NCI-H1105 treated with DMSO at 0.1 percent for 48 hours (cell line): ENCODE measurements around the gene DCAF6.
A peak's percentile ranks its signal among the peaks of the same experiment; 100 is the strongest.
"Not testable (repeated sequence)": the region's sequence is repeated elsewhere in the genome, so short reads cannot be mapped to it uniquely, and the experiment has no call there.

Experiments used
- DNase-seq: peaks from one replicate; lab custom pipeline; 2025; lab: John Stamatoyannopoulos, UW

DCAF6 gene

GRCh38 chr1:168031627-168032026, 95.1 kb downstream of the DCAF6 start:
- no peak for DNase-seq

GRCh38 chr1:168032029-168032428, 95.5 kb downstream of the DCAF6 start:
- no peak for DNase-seq

- DNase-seq: no peak
Measured at GRCh38 chr1:168035345-168035744, 98.9 kb downstream of the DCAF6 start.

DNA sequence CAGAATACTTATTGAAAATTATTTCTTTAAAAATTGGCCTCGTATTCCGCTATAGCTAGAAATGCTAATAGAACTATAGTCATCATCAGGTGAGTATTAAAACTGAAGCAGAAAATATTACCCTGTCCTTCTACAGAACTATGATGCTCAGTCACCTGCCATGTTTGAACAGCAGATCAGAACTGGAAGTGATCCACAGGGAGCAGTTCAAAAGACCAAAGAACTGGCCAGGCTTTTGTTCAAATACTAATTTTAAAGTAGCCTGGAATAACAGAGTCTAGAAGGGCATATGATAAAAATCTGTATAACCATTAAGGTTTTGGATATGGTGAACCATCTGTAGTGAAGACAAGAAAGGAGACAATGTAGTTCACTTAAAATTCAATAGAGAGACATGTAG, 105.9 kb downstream of the DCAF6 start:
- DNase-seq: no peak

GRCh38 chr1:168045311-168045710, 108.8 kb downstream of the DCAF6 start:
- DNase-seq: no peak

GRCh38 chr1:168050307-168050706, 113.8 kb downstream of the DCAF6 start:
- DNase-seq: no peak

DNA sequence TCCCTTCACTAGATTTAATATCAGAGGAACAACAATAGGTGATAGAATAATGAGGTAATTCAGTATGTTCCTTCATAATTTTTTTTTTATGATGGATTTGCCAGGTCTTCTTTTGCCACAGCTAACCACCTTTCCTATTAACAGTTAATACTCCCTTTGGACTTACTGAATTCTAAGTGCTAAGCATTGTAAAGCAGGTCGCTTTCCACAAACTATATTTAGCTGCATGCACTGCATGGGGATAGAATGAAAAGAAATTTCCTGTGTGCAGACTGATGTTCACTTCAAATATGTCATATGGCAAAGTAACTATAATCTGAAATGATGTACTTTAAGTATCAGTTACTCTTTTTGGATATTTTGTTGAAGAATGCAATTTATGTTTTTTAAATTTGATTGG, 114.4 kb downstream of the DCAF6 start:
- no peak for DNase-seq

DNA sequence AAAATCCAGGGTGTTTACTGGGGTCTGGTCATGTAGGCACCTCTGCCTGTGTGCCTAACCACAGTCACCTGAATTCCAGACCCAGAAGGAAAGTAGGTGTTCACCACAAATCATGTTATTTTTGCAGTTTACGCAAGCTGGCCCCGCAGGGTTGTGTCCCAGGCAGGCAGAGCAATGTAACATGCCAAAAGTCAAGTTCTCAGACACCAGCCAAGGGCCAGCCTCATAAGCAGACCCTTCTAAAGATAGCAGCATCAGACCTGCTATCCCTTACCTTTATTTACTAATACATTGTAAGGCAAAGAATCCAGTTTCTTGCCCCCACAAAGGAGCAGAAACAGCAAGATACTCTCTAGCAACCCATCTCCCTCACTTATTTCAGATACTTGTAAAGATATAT, 117.2 kb downstream of the DCAF6 start:
- no peak for DNase-seq

DNA sequence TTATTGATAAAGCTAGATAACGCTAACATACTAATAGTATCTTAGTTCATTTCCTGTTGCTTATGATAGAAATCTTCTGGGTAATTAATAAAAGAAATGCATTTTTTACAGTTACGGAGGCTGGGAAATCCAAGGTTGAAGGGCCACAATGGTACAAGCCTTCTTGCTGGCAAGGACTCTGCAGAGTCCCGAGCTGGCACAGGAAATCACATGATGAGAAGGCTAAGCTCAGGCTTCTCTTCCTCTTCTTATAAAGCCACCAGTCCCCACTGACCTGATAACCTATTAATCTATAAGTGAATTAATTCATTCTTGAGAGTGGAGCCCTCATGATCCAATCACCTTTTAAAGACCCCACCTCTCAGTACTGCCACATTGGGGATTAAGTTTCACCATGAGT, 117.6 kb downstream of the DCAF6 start:
- no peak for DNase-seq

DNA sequence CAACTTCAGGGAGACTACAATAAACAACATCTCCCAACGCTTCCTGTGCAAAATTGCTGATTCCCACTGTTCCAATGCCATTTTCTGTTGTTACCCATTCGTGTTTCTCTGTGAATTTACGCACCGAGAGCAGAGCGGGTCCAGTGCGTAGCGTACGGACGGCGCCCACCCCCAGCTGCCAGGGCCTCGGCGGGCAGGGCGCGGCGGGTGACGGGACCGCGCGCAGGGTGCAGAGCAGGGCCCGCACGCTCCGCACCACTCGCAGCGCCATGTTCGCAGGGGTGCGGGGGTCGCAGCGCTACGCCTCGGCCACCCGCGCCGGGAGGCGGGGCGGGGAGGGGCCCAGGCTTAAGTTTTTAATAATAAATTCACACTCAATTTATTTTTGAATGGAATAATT, 119.7 kb downstream of the DCAF6 start:
- DNase-seq: not testable (repeated sequence)

- DNase-seq: no peak
Measured at GRCh38 chr1:168057355-168057754, 120.9 kb downstream of the DCAF6 start.

DNA sequence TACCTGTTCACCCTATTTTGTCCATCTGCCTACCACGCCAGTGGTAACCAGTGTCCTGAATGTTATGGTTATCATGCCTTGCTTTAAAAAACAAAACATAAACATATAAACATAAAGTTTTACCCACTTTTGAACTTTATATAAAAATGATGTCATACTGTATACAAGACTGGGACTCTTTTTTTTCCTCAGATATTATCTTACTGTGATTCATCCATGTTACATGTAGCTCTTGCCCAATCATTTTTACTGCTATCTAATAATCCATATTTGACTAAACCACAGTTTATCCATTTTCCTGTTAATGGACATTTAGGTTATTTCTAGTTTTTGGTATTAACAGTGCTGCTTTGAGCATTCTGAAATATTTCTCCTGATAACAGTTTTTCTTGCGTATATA, 121.4 kb downstream of the DCAF6 start:
- DNase-seq: no peak

- DNase-seq: no peak
Measured at GRCh38 chr1:168064216-168064615, 127.7 kb downstream of the DCAF6 start.

DNA sequence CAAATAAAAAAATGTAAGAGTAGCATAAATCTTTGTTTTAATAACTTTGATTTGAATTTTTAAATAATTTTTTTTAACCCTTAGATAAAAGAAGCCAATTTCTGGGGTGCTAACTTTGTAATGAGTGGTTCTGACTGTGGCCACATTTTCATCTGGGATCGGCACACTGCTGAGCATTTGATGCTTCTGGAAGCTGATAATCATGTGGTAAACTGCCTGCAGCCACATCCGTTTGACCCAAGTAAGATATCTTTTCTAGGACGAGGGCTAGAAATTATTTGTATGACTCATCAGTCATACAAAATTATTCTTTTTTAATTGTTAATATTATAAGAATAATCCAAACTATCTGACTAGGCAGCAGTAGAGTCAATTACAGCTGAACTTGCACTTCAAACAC, 129.0 kb downstream of the DCAF6 start:
- no peak for DNase-seq

GRCh38 chr1:168069384-168069783, 132.9 kb downstream of the DCAF6 start:
- DNase-seq: no peak

GRCh38 chr1:168079761-168080160, 143.3 kb downstream of the DCAF6 start:
- no peak for DNase-seq

- no peak for DNase-seq
Measured at GRCh38 chr1:168081373-168082007, 145.0 kb downstream of the DCAF6 start.

DNA sequence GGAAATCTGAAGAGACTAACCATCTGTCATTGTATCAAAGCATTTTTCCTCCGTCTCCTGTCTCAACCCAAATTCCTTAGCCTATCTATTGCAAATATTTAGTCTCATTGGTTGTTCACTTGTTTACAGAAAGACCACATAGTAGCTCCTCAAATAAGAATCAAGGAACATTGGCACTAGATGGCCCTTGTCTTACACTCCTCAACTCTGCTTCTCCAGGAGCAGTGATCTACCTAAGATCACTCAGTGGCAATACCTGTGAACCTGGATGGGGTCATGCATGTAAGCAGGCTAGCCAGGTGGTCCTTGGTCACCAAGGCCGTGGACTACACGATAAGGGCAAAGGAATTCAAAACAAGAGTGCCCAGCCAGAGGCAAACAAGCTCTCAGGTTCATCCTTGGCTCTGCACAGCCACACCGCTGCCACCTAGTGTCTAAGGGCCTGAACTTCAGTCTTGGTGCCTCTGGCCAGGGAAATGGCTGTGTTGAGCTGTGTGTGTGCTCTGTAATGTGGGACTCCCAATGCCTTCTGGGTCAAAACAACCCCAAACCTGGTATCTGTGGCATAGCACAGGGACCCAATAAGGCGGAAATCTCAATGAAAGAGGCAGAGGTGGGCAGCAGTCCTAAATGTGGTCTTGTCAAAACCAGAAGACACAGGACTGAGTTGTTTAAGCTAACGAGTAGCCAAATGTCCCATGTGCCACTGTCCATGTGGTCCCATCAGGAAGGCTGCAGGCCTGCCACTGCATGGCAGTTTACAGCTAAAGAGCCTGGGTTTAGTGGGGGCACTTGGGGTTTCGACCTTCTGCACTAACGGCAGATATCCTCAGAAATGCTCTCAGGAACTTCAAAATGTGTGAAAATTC, 145.8 kb downstream of the DCAF6 start:
- peak; percentile 71 for DNase-seq

DNA sequence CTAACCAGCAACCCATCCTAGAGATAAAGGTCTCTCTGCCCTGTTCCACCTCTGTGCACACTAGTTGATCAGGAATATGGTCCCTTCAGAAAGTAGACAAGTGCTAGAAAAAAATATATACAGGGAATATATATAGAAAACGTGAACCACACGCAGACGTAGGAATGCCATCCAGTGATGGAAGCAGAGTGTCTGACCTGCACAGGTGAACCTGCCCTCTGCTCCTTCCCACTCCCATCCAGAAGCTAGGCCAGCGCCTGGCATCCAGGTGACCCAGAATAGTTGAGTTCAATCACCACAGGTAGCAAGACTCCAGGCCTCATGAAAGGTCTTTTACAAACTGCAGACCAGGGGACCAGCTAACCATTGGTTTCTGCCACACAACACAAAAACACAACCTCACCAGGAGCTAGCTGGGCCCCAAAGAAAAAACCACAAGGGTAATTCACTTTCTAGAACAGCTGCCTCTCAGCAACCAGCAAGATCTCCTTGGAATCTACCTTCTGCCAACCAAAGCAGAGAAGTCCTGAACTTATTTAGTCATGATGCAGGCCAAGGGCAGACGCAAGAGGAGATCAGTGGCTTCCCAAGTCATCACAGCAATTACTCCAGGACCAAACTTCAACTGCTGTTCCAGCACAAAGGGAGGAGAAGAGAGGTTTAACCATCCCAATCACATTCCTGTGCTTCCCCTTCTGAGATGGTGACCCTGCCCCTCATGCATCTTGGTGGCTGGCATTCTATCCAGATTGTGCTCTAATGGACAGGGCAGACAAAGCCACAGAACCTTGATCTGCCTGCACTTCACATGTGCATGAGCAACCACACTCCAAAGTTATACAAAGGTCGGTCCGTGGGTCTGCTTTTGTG, 147.2 kb downstream of the DCAF6 start:
- no peak for DNase-seq

- peak; percentile 29 for DNase-seq
Measured at GRCh38 chr1:168084396-168085231, 148.1 kb downstream of the DCAF6 start.

DNA sequence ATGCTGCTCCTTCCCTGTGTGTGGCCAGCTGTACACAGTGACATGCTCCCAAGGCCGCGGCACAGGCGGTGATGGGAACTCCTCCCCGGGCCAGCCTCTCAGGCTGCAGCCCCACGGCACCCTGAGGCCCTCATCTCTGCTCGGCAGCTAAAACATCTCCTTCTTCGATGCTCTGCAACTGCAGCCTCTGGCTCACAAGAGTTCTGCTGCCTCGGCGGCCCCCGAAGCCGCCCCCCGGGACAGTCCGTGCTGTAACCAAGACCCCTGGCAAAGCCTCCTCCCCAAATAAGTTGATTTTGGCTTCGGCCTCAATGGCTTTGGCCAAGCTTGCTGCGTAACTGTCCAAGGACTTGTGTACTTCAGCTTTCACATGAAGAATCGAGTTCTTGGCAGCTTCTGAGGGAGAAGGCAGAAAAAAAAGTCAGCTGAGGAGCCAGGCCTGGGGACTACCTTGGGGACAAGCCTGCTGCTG, 149.0 kb downstream of the DCAF6 start:
- DNase-seq: no peak

- no peak for DNase-seq
Measured at GRCh38 chr1:168086438-168086837, 150.0 kb downstream of the DCAF6 start.
